CD4-positive, alpha-beta T cell treated with Interleukin-4 for 4 hours (primary cell): ENCODE measurements around the gene LYPD3.
"Not testable (repeated sequence)": the region's sequence is repeated elsewhere in the genome, so short reads cannot be mapped to it uniquely, and the experiment has no call there.

Experiments used
- DNase-seq: peaks from one replicate; pipeline ENCODE4 v3.0.0-alpha.2; 2020

LYPD3 gene

DNA sequence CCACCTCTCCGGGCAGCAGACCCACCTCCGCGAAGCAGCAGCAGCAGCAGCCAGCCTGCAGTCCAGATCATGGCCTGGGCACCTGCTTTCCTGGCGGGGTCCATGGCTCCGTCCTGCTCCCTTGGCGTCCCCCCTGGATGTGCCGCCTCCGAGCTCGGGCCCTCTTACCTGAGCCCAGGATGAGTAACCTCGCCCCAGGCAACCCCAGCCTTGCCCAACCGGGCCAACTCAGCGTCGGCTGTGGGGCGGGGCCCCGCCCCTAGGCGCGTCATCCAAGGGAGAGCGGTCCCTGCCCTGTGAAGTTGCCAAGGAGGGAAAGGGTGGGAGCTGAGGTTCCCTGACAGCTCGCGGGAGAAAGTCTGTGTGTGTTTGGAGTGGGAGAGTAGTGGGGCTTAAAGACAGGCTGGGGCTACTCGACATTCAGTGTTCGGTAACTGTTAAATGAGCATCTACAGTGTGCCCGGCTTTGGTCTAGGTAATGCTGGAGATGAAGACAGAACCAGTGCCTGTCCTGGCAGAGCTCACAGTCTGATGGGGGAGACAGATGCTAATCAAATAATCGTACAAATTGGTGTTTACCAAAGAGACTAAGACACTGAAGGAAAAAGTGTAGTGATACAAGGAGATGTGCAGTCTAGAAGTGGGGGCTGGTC is at the start of gene LYPD3:
LYPD3 (minus strand) TSS at position 141 of the 653 bp plus-strand sequence; CDS start at position 104, 37 bp downstream.
- no peak for DNase-seq

DNA sequence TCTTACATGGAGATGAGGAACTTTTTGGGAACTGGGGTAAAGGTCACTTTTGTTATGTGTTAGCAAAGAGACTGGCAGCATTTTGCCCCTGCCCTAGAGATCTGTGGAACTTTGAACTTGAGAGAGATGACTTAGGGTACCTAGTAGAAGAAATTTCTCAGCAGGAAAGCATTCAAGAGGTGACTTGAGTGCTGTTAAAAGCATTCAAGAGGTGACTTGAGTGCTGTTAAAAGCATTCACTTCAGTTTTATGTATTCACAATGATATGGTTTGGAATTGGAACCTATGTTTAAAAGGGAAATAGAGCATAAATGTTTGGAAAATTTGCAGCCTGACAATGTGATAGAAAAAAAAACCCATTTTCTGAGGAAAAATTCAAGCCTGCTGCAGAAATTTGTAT is 47.0 kb upstream of the LYPD3 start:
- not testable (repeated sequence) for DNase-seq

DNA sequence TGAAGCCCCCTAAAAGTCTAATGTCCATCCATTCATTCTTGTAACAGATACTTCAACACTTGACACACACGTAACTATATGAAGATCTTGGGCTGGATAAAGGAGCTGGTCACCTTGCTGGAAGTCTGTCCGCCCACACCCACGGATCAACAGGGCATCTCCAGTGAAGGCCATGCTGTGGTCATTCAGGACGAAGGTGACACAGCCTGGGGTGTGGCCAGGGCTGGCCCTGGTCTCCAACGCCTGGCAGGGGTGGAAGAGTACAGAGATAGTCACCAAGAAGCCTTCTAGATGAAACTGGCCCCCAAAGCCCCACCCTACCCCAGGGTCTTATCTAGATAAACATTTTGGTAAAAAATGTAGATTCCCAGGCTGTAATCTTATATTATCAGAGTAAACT is 45.9 kb upstream of the LYPD3 start:
- no peak for DNase-seq

DNA sequence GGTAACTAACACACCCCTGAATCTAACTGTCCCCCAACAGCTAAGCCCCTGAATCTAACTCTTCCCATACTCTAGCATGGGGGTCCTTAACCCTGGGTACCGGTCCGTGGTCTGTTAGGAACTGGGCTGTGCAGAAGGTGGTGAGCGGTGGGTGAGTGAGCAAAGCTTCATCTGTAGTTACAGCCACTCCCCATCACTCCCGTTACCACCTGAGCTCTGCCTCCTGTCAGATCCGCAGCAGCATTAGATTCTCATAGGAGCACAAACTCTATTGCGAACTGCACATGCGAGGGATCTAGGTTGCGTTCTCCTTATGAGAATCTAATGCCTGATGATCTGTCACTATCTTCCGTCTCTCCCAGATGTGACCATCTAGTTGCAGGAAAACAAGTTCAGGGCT is 45.3 kb upstream of the LYPD3 start:
- DNase-seq = no peak

DNA sequence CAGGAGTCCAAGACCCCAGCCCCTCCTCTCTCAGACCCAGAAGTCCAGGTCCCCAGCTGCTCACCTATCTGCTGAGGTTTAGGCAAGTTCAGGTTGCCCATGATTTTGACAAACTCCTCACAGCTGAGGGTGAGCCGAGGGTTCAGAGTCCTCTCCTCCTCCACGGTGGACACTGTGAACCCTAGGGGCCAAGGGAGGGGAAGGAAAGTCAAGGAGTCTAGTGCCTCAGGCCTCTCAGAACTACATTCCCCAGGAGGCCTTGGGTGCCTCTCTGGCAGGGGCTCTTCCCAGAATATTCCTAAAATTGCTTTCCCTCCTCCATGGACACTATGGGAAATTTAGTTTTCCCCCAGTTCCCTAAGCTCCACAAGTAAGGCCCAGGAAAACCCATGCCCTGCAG is 42.5 kb upstream of the LYPD3 start:
- no peak for DNase-seq

DNA sequence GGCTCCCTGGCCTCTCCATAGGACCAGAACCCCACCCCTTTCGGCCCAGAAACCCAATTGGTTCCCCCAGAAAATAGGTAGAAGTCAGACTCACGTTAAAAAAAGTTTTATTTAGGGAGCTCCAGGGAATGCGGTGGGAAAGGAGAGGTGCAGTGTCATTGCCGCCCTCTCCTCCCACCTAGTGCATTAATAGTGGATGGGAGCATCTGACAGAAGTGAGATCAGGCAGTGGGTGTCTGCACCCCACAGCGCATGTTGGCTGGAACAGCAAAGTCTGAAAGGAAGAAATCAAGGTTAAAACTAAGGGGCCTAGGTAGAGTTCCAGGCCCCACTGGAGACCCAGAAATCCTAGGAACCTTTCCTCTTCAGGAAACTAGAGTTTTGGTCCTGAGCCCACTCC is 41.2 kb upstream of the LYPD3 start:
- DNase-seq = no peak

DNA sequence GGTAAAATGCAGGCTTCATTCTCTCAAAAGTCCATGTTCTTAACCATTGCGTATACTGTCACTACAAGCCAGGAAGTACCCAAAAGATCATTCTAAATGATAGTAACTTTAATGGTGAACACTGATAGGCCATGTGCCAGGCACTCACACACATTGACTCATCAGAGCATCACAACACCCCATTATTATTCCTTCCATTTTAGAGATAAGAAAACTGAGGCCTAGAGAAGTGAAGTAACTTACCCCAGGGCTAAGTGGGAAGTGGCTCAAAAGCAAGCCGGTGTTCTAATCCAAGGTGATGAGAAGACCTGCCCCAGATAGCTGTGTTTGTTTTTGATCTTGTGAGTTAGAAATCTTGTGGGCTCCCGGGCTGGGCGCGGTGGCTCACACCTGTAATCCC is 40.5 kb upstream of the LYPD3 start:
- peak; percentile 28 for DNase-seq

DNA sequence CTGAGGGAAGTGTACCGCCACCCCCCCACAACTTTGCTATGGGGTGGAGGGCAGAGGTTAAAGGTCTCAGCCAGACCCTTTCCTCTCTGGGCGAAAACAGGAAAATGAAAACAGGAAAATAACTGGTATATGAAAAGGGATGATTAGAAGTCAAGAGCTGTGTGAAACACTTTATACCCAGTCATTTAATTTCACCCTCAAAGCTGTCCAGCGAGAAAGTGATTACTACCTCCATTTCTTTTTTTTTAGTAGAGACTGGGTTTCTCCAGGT is 39.7 kb upstream of the LYPD3 start:
- DNase-seq = no peak

DNA sequence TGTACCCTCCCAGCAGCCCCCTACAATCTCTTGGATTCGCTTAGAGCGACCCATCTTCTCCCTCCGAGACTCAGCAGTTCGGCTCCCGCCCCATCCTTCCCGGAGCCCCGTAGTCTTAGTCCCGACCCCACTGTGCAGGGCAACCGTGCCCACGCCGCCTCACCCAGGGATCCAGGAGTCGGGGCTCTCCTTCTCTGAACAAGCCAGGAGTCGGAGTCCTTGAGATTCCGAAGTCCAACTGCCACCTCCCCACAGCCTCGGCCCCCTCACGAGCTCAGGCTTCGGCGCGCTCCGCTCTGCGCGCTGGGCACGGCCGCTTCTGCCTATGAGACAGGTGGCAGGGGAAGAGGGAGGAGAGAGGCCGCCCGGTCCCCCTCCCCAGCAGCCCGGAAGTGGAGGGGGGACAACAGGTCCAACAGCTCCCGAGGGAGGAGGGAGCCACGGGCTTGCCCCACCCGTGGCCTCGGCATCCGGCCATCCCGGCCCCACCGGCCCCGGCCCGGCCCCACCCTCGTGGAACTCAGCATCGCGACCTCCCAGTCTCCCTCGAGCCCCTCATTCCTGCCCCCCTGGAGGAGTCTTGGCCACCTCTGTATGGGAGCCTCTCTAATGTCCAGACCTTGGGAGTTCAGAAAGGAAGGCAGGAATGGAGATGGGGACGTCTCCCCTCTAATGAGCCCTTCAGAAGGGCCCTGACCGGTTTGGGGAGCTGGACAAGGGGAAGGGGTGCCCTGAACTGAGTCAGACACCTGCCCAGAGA is 39.2 kb upstream of the LYPD3 start, which contains the start of gene PHLDB3:
PHLDB3 (minus strand) TSS at position 321 of the 760 bp plus-strand sequence. CDS start 628 bp downstream, outside the sequence.
- DNase-seq = peak; percentile 36

DNA sequence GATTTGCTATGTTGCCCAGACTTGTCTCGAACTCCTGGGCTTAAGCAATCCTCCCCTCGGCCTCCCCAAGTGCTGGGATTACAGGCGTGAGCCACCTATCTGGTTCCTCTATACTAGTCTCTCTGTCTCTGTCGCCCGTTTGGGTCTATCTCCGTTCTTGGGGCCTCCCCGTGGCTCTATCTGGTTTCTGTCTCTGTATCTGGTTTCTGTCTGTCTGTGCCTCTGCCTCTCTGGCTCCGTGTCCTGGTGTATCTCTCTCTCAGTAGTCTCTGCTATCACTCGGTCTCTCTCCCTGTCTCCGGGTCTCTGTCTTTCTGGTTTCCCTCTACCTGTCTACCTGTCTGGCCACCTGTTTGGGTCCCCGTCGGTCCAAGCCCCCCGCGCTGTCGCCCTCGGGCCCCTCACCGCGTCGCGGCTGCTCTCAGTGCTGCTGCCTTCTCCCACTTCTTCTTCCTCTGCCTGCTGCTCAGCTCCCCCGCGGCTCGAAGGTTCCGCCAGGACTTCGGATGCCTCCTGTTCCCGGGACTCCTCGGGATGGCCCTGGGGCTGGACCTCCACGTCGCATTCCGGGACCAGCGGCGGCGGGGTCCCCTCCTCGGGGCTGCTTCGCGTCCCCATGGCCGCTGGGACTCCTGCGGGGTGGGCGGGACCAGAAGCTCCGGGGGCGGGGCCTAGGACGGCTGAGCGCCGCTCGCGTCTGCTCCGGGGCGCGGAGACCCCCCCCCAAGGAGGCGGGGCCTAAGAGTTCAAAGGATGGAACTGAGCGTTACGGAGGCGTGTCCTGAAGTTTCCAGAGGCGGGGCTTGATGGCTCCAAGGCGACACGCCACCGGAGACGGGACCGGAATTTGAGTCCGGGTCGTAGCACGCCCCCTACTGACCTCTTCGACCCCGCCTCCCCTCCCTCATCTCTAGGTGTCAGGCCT is 38.4 kb upstream of the LYPD3 start:
- peak; percentile 96 for DNase-seq

DNA sequence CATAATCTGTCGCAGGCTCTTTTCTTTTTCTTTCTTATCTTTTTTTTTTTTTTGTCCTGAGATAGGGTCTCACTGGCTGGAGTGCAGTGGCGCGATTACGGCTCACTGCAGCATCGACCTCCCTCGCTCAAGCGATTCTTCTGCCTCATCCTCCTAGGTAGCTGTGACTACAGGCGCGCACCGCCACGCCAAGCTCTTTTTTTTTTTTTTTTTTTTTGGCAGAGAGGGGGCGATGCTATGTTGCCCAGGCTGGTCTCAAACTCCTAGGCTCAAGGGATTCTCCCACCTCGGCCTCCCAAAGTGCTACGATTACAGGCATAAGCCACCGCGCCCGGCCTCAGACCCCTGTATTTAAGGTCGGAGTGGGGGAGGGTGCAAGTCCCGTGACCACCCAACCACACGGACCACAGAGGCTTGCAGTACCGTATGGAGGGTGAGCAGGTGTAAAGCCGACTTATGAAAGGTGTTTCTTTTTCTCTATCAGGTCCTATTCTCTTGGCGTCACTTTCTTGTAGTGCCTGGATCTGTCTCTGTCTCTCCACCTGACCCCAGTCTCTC is 37.1 kb upstream of the LYPD3 start:
- no peak for DNase-seq

DNA sequence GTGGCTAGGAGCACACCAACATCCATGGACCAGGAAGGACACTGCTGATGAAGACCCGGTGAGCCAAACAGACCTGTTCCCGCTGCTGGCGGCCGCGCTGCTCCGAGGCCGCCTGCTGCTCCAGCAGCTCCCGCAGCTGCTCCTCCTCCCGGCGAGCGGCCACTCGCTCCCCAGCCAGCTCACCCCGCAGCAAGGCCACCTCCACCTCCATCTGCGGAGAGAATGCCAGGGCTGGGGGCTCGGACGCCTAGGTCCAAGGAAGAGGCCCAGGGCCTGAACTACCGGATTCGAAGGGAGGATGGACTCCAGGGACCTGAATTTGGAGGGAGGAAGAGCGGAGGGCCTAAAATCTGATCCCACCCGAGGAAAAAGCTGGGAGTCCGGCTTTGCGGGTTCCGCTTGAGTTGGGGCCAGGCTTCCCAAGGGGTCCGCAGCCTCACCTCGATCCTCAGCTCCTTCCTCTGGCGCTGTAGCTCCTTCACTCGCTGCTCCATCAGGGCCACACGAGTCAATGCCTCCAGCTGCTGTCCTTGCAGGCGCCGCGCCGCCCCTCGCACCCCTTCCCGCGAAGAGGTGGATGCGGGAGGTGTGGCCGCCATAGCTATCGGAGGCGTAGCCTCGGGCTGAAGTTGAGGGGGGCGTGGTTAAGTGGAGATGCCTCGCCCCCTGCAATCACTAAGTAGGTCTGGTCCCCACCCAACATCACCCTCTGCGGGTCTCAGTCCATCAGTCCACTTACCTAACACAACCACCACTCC is 36.4 kb upstream of the LYPD3 start:
- DNase-seq = no peak

DNA sequence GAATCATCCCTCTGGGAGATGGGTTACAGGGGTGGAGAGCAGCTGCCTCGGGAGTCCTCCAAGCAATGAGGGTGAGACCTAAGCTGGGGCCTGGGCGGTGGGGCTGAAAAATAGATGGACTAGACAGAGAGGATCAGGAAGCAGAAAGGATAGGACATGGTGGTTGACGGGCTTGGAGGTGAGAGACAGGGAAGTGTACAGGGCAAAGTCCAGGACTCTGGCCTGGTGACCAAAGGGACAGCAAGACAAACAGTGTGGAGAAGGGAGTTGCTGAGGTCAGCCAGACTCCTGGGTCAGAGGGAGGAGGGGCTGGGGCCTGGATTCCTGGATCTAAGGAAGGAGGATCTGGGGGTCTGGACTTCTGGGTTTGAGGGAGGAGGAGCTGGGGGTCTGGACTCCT is 33.6 kb upstream of the LYPD3 start:
- no peak for DNase-seq

DNA sequence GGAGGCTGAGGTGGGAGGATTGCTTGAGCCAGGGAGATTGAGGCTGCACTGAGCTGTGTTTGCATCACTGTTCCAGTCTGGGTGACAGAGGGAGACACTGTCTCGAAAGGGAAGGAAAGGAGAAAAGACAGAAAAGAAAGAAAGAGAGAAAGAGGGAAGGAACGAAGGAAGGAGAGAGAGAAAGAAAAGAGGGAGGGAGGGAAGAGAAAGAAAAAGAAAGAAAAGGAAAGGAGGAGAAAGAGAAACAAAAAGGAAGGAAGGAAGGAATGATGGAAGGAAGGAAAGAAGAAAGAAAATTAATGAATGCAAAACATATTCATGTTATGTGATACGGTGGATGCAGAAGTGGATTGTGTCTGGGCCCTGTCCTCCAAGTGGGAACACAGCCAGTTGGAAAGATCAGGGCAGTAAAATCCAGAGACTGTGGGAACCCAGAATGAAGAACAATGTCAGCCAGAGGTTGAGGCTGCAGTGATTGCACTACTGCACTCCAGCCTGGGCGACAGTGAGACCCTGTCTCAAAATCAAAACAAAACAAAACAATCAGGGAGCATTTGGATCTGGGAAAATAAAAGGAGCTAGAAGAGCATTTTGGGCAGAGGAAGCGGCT is 32.9 kb upstream of the LYPD3 start:
- no peak for DNase-seq

DNA sequence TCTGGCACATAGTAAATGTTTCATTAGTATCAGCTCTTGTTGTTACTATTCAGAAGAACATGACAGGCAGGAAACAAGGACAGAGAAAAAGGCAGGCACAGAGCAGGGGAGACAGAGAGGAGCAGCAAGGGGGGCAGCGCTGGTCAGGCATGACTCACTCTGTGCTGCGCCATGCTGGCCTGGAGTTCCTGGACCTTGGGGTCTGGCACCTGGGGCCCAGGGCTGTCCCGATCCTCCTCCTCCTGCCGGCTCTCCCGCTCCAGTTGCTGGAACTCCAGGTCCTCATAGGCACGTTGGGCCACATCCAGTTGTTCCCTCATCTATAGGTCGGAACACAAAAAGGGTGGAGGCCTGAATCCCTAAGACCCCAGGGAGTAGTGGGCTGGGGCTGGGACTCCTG is 31.6 kb upstream of the LYPD3 start:
- no peak for DNase-seq

DNA sequence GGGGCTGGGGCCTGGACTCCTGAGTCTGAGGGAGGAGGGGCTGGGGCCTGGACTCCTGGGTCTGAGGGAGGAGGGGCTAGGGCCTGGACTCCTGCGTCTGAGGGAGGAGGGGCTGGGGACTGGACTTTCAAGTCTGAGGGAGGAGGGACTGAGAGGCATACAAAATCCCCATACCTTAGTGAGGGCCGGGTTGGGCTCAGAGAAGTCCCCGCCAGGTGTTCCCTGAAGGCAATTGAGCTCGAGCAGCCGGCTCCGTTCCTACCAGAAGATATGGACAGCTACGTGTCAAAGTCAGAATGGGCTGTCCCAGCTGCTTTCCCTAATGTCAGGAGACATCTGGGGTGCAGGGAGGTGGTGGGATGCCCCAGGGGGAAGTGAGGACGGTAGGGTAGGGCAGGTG is 29.7 kb upstream of the LYPD3 start:
- no peak for DNase-seq

DNA sequence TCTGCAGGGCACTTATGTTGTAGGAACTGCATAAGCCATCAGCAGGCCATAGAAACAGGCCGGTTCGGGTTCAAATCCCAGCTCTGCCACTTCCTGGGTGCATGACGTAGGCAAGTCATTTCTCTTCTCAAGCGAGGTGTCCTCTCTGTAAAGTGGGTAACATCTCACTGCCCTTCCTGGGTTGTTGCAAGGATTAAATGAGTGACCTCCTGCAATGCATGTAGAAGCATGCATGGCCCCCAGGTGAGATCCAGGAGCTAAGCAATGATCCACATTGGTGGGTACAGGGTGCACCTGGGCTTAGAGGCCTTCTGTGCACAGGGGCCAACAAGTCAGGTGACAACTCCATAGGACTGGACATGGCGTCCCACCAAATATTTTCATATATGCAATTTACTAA is 25.4 kb upstream of the LYPD3 start:
- DNase-seq = no peak

DNA sequence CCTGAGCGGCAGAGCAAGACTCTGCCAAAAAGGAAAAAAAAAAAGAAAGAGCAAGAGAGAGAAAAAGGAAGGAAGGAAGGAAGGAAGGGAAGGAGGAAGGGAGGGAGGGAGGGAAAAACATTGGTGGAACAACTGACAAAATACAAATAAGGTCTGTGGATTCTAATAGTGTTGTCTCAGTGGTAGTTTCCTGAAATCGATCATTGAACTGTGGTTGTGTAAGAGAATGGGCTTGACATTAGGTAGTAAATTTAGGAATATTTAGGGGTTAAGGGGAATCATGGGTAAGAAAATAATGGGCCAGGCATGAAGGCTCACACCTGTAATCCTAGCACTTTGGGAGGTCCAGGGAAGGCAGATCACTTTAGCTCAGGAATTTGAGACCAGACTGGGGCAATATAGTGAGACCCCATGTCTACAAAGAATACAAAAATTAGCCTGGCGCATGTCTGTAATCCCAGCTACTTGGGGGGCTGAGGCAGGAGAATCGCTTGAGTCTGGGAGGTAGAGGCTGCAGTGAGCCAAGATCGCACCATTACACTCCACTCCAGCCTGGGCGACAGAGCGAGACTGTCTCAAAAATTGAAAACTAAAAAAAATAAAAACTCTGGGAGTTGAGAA is 24.7 kb upstream of the LYPD3 start:
- DNase-seq = no peak

DNA sequence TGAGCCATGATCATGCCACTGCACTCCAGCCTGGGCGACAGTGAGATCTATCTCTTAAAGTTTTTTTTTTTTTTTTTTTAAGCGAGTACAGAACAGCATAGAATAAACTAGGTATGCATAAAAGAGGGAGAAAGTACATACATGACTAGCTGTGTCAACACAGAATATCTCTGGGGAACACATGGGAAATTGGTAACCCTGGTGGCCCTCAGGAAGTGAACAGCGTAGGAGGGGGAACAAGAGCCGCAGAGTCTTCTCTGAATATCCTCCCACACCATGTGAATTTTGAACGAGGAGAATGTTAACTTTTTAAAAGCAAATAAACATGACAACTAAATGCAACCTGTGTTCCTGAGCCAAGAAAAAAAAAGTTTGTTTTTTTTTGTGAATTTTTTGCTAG is 23.9 kb upstream of the LYPD3 start:
- DNase-seq = no peak

DNA sequence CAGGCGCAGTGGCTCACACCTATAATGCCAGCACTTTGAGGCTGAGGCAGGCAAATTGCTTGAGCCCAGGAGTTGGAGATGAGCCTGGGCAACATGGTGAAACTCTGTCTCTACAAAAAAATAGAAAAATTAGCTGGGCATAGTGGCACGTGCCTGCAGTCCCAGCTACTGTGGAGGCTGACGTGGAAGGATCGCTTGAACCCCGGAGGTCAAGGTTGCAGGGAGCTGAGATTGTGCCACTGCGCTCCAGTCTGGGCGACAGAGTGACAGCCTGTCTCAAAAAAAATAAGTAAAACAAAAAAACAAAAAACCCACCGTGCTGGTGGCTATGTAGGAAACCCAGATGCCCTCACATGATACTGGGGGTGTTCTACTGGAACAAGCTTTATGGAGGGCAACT is 22.8 kb upstream of the LYPD3 start:
- DNase-seq = no peak

DNA sequence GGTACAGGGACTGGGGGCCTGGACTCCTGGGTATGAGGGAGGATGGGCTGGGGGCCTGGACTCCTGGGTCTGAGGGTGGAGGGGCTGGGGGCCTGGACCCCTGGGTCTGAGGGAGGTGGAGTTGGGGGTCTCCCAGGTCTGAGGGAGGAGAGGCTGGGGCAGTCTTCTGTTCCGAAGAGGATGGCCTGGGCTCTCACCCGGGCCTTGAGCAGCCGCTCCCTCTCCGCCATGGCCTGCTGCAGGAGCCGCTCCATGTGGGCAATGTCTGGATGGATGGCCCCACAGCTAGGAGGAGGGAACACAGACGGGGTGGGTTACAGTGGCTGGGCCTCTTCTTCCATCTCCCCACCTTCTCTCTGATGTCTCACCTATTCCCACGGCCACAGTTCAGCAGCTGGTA is 21.0 kb upstream of the LYPD3 start:
- DNase-seq = no peak

DNA sequence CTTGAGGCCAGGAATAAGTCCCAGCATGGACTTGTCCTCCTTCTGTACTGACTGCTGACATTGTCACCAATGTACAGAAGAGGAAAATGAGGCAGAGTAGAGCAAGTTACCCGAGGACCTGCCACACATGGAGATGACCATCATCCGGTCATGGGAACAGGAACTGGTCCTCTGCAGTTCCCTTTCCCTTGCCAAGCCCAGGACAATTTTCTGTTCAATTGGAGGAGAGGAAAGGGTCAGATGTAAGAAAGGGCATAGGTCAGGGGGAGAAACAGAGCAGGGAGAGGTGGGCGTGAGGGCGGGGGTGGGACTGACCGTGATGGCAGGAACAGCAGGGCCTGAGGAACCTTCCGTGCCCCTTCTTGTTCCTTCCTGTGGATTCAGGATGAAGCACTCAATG is 20.5 kb upstream of the LYPD3 start:
- DNase-seq = no peak
